OCI-LY7 (cell line): Measurements from ENCODE around the gene IGLL5. TPM values are rescaled to one million over a fixed set of nuclear protein-coding genes. Genes with fewer than 3 reads are reported as not detected.
A peak's percentile ranks its signal among the peaks of the same experiment; 100 is the strongest.

Experiments
- BruUV-seq: library from RNA; stranded (reverse); fragments of 400-500 nt; replicated peaks from 2 replicates; lab custom pipeline; 2021; lab: Mats Ljungman, UMichigan
- CTCF ChIA-PET: fragments of 300-600 bp; sonication (Branson Sonifier 250); formaldehyde crosslinking; loops from one replicate; lab custom pipeline; 2022; ENCODE audit warnings: antibody characterized with exemption; ENCODE audit not compliant: unreplicated experiment; lab: Charles Lee
- POLR2A ChIA-PET: fragments of 300-600 bp; sonication (Branson Sonifier 250); formaldehyde crosslinking; loops from one replicate; lab custom pipeline; 2022; ENCODE audit warnings: antibody characterized with exemption; lab: Charles Lee
- DNase-seq: peaks from one replicate; pipeline ENCODE4 v3.0.0-alpha.2; 2015; ENCODE audit warnings: low spot score
- H2AFZ ChIP-seq: fragments of 200-600 bp; sonication (generic), shearing (Covaris generic); 2 replicates; pipeline ENCODE4 v1.6.1; 2014; ENCODE audit warnings: mild to moderate bottlenecking, antibody characterized with exemption, low read length, moderate library complexity
- H3K27ac ChIP-seq: fragments of 200-600 bp; sonication (generic); 2 replicates; pipeline ENCODE4 v1.5.1; 2014; ENCODE audit warnings: mixed run types, low read depth, mild to moderate bottlenecking, moderate library complexity, low read length, inconsistent platforms; ENCODE audit not compliant: poor library complexity, severe bottlenecking
- H3K36me3 ChIP-seq: fragments of 200-600 bp; sonication (generic); 2 replicates; pipeline ENCODE4 v1.6.1; 2014; ENCODE audit warnings: mild to moderate bottlenecking, antibody characterized with exemption, low read length, moderate library complexity, mixed read lengths; ENCODE audit not compliant: insufficient read depth
- H3K4me1 ChIP-seq: fragments of 200-600 bp; sonication (generic); 2 replicates; pipeline ENCODE4 v1.5.1; 2014; ENCODE audit warnings: mild to moderate bottlenecking, low read length; ENCODE audit not compliant: insufficient read depth, poor library complexity, severe bottlenecking
- H3K4me2 ChIP-seq: fragments of 200-600 bp; sonication (generic); 2 replicates; pipeline ENCODE4 v1.6.1; 2014; ENCODE audit warnings: mild to moderate bottlenecking, low read length
- H3K4me3 ChIP-seq: fragments of 200-600 bp; sonication (generic); 2 replicates; pipeline ENCODE4 v1.5.1; 2014; ENCODE audit warnings: mild to moderate bottlenecking, low read depth, low read length; ENCODE audit not compliant: poor library complexity, severe bottlenecking
- H3K79me2 ChIP-seq: fragments of 200-600 bp; sonication (generic); 2 replicates; pipeline ENCODE4 v1.6.1; 2016; ENCODE audit warnings: low read depth, mild to moderate bottlenecking, low read length, moderate library complexity, mixed read lengths; ENCODE audit not compliant: insufficient read depth
- H3K9me2 ChIP-seq: fragments of 200-600 bp; sonication (generic); 2 replicates; pipeline ENCODE4 v1.6.1; 2016; ENCODE audit warnings: mild to moderate bottlenecking, low read length, mixed read lengths; ENCODE audit not compliant: insufficient read depth
- H3K9me3 ChIP-seq: fragments of 200-600 bp; sonication (generic); 2 replicates; pipeline ENCODE4 v1.6.1; 2014; ENCODE audit warnings: mild to moderate bottlenecking, mixed run types, low read length, mixed read lengths
- H4K20me1 ChIP-seq: fragments of 200-600 bp; sonication (generic); 2 replicates; pipeline ENCODE4 v1.6.1; 2014; ENCODE audit warnings: mild to moderate bottlenecking, antibody characterized with exemption, low read length, moderate library complexity, mixed read lengths; ENCODE audit not compliant: insufficient read depth
- CTCF ChIP-seq: fragments of 200-600 bp; sonication (generic); conservative IDR thresholded peaks from 2 replicates; pipeline ENCODE4 v1.5.1; 2014; ENCODE audit warnings: mild to moderate bottlenecking, antibody characterized with exemption, low read length, moderate library complexity, mixed read lengths
- EZH2phosphoT487 ChIP-seq: fragments of 200-600 bp; sonication (generic); IDR thresholded peaks from 2 replicates; pipeline ENCODE4 v1.6.1; 2018; ENCODE audit warnings: low read depth, borderline replicate concordance, mild to moderate bottlenecking, mixed run types, antibody characterized with exemption, low read length, moderate library complexity, mixed read lengths
- intact Hi-C: fragments of 100-400 bp; cut with micrococcal nuclease; formaldehyde crosslinking; loops from one replicate; pipeline ENCODE4 v1.10.0; 2022; ENCODE audit not compliant: unreplicated experiment
- total RNA-seq, 2 experiments: library from RNA; depleted of rRNA in 1 of 2; stranded (reverse); fragments of >200 nt in 1 of 2; shearing (Covaris generic) in 1 of 2; gene quantifications; 2 replicates each; pipeline ENCODE4 v1.2.3, GENCODE V29; 2014 to 2022

Gene IGLL5
- total RNA-seq, 2 experiments from 2014 or later: 219 to 364 TPM

GRCh38 chr22:22927196-22927887, 39.7 kb downstream of the IGLL5 start:
- Histone ChIP-seq H4K20me1 (no peaks in the 10 kb centered on the region), H3K9me2 (no peaks in the 10 kb centered on the region), H3K4me2 (peak overlapping the region; percentile 68), H3K27ac (no peak overlapping the region), H3K36me3 (no peaks in the 10 kb centered on the region), H3K79me2 (no peaks in the 10 kb centered on the region), H2AFZ (no peak overlapping the region), H3K4me1 (peaks cover 86% of the 10 kb centered on the region), H3K4me3 (no peak overlapping the region), H3K9me3 (no peaks in the 10 kb centered on the region)
- POLR2A ChIA-PET: interaction anchor here (1.5 to 17.9 kb wide), 2 partner anchors 10 to 43 kb away, joined by 4 to 308 read pairs; partner anchors contain the start of gene IGLL5
- BruUV-seq: no TSS peak
- CTCF ChIA-PET: no interaction called here
- no peak for DNase-seq
- TF ChIP-seq CTCF (no peak), EZH2phosphoT487 (no peak)
- intact Hi-C loops: no loop called here

GRCh38 chr22:22927888-22928665, 40.5 kb downstream of the IGLL5 start:
- Histone ChIP-seq H3K27ac (peak overlapping the region; percentile 91), H3K9me3 (no peaks in the 10 kb centered on the region), H3K4me2 (peak overlapping the region; percentile 68), H2AFZ (no peak overlapping the region), H3K36me3 (no peaks in the 10 kb centered on the region), H3K4me1 (peaks cover 93% of the 10 kb centered on the region), H4K20me1 (no peaks in the 10 kb centered on the region), H3K79me2 (no peaks in the 10 kb centered on the region), H3K9me2 (no peaks in the 10 kb centered on the region), H3K4me3 (peak overlapping the region; percentile 33)
- DNase-seq: no peak
- CTCF ChIA-PET: interaction anchor here (0.8 to 2.3 kb wide), 3 partner anchors 10 to 43 kb away, joined by 3 to 7 read pairs (median 3); no protein-coding TSS in a partner anchor
- POLR2A ChIA-PET: interaction anchor here (1.3 to 17.9 kb wide), 4 partner anchors 9 to 44 kb away, joined by 4 to 308 read pairs (median 50); partner anchors contain the start of gene IGLL5
- intact Hi-C loops: no loop called here
- TF ChIP-seq EZH2phosphoT487 (no peak), CTCF (no peak)
- TSS peak; percentile 58 for BruUV-seq
